ENCODE results near the gene COBL. TPM values are rescaled to one million over a fixed set of nuclear protein-coding genes. Genes with fewer than 3 reads are reported as not detected.
"Not testable (repeated sequence)": the region's sequence is repeated elsewhere in the genome, so short reads cannot be mapped to it uniquely, and the experiment has no call there.

COBL gene
- total RNA-seq, 4 donors from 2014 or later: 50.2 to 156 (median 65.1) TPM

GRCh38 chr7:50994753-50995319, 321.8 kb downstream of the COBL start:
- WGBS: 93% methylated on average over 4 of the region's 5 CpGs
- Histone ChIP-seq H3K4me1 (no peaks in the 10 kb centered on the region), H3K27ac (no peak overlapping the region), H3K4me3 (no peak overlapping the region), H3K9me3 (no peaks in the 10 kb centered on the region), H3K27me3 (no peaks in the 10 kb centered on the region), H3K36me3 (no peaks in the 10 kb centered on the region)
- TF ChIP-seq POLR2AphosphoS5 (IDR thresholded peaks at IDR 0.05): no peak
- TF ChIP-seq POLR2A (IDR thresholded peaks at IDR 0.05): no peak
- TF ChIP-seq EP300 (IDR thresholded peaks at IDR 0.05): no peak
- no peak for TF ChIP-seq CTCF (IDR thresholded peaks at IDR 0.05)
- DNase-seq (ENCODE audit: low spot score in 2 of 2): no peak

GRCh38 chr7:50990214-50990613, 326.4 kb downstream of the COBL start:
- DNase-seq (ENCODE audit: low spot score in 2 of 2); H3K27ac ChIP-seq; H3K4me3 ChIP-seq; H3K36me3 ChIP-seq; H3K9me3 ChIP-seq; H3K27me3 ChIP-seq; H3K4me1 ChIP-seq: not testable (repeated sequence)
- 90% methylated on average over 1 of the region's 1 CpG for WGBS

GRCh38 chr7:50988988-50989387, 327.6 kb downstream of the COBL start:
- no peaks in the 10 kb centered on the region for H3K4me1 ChIP-seq
- no peak overlapping the region for H3K4me3 ChIP-seq
- no peaks in the 10 kb centered on the region for H3K27me3 ChIP-seq
- DNase-seq (ENCODE audit: low spot score in 2 of 2): no peak
- TF ChIP-seq POLR2A (IDR thresholded peaks at IDR 0.05): no peak
- no peak for TF ChIP-seq EP300 (IDR thresholded peaks at IDR 0.05)
- no peak for TF ChIP-seq CTCF (IDR thresholded peaks at IDR 0.05)
- TF ChIP-seq POLR2AphosphoS5 (IDR thresholded peaks at IDR 0.05): no peak
- 93% methylated on average over 1 of the region's 1 CpG for WGBS
- no peaks in the 10 kb centered on the region for H3K36me3 ChIP-seq
- H3K9me3 ChIP-seq: no peaks in the 10 kb centered on the region
- no peak overlapping the region for H3K27ac ChIP-seq

GRCh38 chr7:50988465-50988864, 328.1 kb downstream of the COBL start:
- H3K4me3 ChIP-seq: no peak overlapping the region
- no peaks in the 10 kb centered on the region for H3K9me3 ChIP-seq
- no peaks in the 10 kb centered on the region for H3K36me3 ChIP-seq
- no peak overlapping the region for H3K27ac ChIP-seq
- no peaks in the 10 kb centered on the region for H3K27me3 ChIP-seq
- DNase-seq (ENCODE audit: low spot score in 2 of 2): no peak
- no peak for TF ChIP-seq EP300 (IDR thresholded peaks at IDR 0.05)
- TF ChIP-seq POLR2A (IDR thresholded peaks at IDR 0.05): no peak
- TF ChIP-seq POLR2AphosphoS5 (IDR thresholded peaks at IDR 0.05): no peak
- TF ChIP-seq CTCF (IDR thresholded peaks at IDR 0.05): no peak
- no peaks in the 10 kb centered on the region for H3K4me1 ChIP-seq
- WGBS: 93% methylated on average over 6 of the region's 6 CpGs

- H3K9me3 ChIP-seq: no peaks in the 10 kb centered on the region
- no peaks in the 10 kb centered on the region for H3K36me3 ChIP-seq
- H3K27ac ChIP-seq: no peak overlapping the region
- 71% methylated on average over 4 of the region's 4 CpGs for WGBS
- H3K27me3 ChIP-seq: peaks cover 3% of the 10 kb centered on the region
- H3K4me1 ChIP-seq: no peaks in the 10 kb centered on the region
- DNase-seq (ENCODE audit: low spot score in 2 of 2): no peak
- TF ChIP-seq CTCF (IDR thresholded peaks at IDR 0.05) (no peak), EP300 (IDR thresholded peaks at IDR 0.05) (no peak), POLR2AphosphoS5 (IDR thresholded peaks at IDR 0.05) (no peak), POLR2A (IDR thresholded peaks at IDR 0.05) (no peak)
- H3K4me3 ChIP-seq: no peak overlapping the region
These were observed 331.5 kb downstream of the COBL start for GRCh38 chr7:50985096-50985495.

- DNase-seq (ENCODE audit: low spot score in 2 of 2): no peak
- WGBS: 12% methylated on average over 1 of the region's 1 CpG
- peaks cover 3% of the 10 kb centered on the region for H3K27me3 ChIP-seq
- no peak for TF ChIP-seq POLR2A (IDR thresholded peaks at IDR 0.05)
- TF ChIP-seq POLR2AphosphoS5 (IDR thresholded peaks at IDR 0.05): no peak
- no peak for TF ChIP-seq CTCF (IDR thresholded peaks at IDR 0.05)
- no peak for TF ChIP-seq EP300 (IDR thresholded peaks at IDR 0.05)
- H3K9me3 ChIP-seq: no peaks in the 10 kb centered on the region
- no peaks in the 10 kb centered on the region for H3K36me3 ChIP-seq
- H3K4me3 ChIP-seq: no peak overlapping the region
- H3K27ac ChIP-seq: no peak overlapping the region
- H3K4me1 ChIP-seq: no peaks in the 10 kb centered on the region
These were observed 332.8 kb downstream of the COBL start for GRCh38 chr7:50983850-50984249.

Data from suprapubic skin (tissue), 4 donors.